ENCODE measurements around the gene STXBP1.
A peak's percentile ranks its signal among the peaks of the same experiment; 100 is the strongest.
"Not testable (repeated sequence)": the region's sequence is repeated elsewhere in the genome, so short reads cannot be mapped to it uniquely, and the experiment has no call there.

STXBP1 gene

DNA sequence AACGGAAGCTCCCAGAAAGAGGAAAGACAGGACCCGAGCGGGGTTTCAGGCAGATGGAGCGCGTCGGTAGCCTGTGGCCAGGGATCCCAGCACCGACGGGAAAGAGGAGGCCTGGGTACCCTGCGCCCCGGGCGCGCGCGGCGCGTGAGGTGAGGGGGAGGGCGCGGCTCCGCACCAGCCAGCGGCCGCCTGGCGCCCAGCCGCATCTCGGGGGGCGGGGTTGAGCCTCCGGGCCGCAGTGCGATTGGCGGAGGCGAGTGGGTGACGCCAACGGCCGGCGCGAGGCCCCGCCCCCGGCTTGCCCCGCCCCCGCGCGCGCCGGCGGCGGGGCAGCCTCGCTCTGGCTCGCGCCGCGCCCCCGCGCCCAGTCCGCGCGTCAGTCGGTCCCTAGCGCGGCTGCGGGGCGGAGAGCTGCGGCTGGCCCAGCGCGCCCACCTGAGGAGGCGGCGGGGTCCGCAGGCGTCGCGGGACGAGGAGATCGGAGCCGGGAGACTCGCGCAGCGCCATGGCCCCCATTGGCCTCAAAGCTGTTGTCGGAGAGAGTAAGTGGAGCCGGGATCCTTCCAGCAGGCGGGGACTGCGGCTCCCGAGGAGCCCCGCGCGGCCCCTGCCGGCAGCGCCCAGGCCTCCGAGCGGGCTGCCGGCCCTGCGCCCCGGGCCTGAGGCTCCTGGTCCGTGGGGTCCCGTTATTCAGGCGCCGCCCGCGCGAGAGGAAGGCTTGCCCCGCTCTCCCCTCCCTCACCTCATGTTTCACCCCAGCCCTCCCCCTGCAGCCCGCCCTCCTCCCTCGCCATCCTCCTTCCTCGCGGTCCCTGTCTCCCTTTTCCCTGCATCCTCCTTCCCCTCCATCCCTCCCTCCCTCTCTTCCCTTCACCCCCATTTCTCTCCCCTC lies at the start of gene STXBP1:
Gene STXBP1 (plus strand): TSS at position 379 of the 892 bp plus-strand sequence. CDS start 127 bp downstream, at position 506.
- peak; percentile 92 for DNase-seq (ENCODE audit: low spot score)

DNA sequence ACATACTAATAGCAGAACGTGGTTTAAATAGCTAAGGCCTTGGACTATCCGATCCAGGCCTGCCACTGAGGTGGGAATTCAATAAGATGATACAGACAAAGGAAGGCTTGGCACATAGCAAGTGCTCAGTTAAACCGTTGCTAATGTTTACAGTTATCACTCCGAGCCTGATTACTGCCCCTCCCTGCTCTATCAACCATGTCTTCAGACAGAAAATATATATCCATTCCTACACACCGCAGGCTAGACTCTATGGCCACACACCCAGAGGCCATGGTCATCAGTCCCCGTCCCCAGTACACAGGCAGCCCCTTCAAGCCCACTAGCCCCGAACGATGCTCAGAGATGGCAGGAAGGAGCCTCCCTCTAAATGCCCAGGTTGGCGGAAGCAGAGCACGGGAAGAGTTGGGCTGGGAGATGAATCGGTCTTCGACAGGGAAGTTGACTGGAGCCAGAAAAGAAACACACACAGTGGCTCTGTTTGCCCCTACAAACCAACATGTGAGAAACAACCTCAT lies 49.7 kb upstream of the STXBP1 start:
- DNase-seq (ENCODE audit: low spot score), result peak; percentile 52

DNA sequence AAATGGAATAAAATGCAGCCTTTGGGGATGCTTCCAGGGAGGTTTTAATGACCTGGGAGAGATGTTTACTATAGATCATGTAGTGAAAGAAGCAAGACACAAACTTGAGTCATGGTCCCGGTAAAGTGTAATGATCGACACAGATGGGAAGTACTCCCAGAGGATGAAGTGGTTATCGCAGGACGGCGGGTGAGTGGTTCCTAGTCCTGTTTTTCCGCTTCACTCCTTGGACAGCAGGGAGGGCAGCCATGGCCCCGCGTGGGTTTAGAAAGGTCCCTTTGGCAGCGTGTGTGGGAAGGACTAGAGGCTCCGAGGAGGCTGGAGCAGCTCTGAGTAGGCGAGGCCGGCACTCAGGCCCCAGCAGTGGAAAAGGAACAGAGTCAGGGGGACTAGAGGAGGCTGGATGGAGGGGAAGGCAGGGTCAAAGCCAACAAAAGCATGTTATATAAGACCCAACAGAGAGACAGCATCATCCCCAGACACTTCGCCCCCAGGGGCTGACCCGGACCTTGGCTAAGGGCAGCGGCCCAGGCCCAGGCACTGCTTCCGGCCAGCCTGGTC lies 49.2 kb upstream of the STXBP1 start:
- peak; percentile 63 for DNase-seq (ENCODE audit: low spot score)

DNA sequence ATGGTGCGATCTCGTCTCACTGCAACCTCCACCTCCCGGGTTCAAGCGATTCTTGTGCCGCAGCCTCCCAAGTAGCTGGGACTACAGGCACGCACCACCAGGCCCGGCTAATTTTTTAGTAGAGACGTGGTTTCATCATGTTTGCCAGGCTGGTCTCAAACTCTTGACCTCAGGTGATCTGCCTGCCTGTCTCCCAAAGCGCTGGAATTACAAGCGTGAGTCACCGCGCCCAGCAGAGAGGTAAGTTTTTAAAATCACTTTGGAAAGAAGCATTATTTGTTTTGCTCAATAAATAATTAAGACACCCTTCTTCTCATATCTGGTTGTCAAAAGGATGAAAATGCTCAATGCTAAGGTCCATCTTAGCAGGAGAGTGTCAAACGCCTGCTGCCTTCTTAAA lies 48.5 kb upstream of the STXBP1 start:
- no peak for DNase-seq (ENCODE audit: low spot score)

DNA sequence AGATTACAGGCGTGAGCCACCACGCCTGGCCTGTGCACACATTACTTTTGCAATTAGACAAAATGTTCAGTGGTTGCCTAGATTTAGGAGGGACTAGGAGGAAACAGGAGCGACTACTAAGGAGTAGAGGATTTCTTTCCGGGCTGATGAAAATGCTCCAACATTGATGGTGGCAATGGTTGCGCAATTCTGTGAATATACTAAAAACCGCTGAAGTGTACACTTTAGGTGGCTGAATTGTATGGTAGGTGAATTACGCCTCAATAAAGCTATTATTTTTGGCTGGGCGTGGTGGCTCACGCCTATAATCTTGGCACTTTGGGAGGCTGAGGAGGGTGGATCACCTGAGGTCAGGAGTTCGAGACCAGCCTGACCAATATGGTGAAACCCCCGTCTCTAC lies 46.8 kb upstream of the STXBP1 start:
- DNase-seq (ENCODE audit: low spot score), result no peak

DNA sequence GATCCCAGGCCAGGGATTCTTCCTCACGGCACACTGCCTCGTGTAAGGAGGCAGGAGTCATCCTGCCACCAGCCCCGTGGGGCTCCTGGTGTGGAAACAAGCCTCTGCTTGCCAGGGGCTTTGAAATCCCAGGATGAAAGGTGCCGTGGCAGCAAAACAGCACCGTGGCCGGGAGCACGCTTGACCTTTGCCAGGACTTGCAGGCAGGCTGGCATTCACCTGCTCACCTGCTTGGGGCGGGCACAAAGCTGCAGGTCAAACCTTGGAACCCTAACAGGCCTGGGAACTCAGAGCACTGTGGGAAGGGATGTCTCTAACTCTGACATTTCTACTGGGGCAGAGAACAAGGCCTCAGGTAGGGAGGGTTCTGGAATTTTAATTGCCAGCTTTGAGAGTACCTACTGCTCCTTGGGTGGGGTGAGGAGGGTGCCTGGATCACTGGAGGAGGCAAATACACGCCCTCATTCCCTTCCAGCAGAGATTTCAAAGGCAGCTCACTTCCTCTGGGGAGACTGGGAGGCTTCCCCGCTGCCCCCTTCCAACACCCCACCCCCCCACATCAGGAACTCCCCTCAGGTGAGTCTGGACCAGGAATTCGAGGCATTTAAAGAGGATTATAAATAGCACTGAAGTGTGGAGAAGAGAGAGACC lies 45.6 kb upstream of the STXBP1 start:
- DNase-seq (ENCODE audit: low spot score), result peak; percentile 62

DNA sequence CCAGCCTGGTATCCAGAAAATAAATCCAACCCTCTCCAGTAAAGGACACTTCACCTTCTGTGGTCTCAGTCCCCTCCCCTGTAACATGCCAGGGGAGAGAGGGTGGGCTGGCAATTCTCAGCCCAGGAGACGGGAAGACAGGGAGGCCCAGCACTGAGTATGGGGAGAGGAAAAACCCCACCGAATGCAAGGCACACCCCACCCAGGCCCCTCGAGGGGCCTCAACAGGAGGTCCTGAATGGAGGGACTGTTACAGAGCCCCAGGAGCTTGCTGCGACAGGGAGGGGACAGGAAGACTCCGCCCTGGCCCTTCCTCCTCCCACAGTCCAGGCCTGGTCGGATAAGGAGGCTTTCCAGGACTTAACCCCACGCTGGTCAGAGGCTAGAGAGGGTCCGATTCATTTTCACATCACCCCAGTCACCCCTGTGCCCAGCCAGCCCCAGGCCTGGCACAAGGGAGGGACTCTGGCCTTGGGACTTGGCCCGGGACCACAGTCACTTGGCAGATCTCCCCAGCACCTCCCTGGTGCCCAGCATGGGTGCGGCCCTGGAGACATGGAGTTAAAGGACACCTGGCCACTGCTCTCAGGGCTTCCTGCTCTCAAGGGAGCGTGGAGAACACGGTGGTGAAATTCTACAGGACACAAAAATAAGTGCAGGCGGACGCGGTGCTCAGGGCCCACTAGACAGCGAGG lies 44.9 kb upstream of the STXBP1 start:
- DNase-seq (ENCODE audit: low spot score), result peak; percentile 71

DNA sequence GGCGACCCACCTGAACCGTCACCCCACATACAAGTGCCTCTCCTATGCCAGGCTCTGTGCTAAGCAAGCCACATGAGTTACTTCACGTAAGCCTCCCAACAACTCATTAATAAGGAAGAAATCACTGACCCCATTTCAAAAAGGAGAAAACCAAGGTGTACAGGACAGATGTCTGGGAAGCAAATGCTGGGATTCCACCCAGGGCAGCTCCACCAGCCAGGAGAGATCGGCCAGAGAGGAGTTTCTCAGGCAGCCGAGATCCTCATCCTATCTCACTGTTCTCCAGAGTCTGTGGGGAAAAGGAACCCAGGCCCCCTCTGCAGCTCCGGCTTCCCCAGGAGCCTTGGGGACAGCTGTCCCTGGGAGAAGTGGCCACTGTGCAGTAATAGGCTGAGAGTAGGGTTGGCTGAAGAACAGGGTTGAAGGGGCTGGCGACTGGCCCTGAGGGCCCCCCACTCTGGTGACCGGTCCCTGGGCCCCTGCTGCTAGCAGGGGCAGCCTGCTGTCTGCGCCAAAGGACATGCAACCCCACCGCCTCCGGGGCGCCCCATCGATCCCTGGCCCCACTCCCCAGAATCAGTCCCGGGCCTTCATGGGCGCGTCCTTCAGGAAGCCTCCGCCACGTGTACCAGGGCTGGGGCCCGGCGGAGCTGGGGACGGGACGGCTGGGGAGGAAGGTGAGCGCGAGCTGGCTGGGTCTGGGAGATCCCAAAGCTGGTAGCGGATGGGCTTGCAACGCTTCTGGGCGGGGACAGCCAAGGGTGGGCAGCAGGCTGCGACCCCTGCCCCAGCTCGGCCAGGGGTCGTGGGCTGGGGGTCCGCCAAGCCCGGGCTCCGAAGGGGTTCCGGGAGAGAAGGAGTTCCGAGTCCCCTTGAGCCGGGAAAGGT lies 44.1 kb upstream of the STXBP1 start:
- DNase-seq (ENCODE audit: low spot score), result no peak

DNA sequence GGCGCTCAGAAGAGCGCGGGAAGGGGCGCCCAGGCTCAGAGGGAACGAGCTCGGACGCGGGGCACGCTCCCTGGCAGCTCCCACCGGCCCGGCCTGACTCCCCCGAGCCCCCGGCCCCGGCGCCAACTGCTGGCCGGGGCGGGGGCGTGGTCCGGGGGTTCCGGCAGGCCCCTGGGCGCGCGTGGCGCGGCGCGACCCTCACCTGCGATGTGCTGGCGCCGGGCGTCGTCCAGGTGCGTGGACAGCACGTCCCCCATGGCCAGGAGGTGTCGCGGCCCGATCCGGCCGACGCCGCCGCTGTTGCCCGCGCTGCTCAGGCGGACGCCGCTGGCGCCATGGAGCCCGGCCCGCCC lies 43.5 kb upstream of the STXBP1 start:
- no peak for DNase-seq (ENCODE audit: low spot score)

DNA sequence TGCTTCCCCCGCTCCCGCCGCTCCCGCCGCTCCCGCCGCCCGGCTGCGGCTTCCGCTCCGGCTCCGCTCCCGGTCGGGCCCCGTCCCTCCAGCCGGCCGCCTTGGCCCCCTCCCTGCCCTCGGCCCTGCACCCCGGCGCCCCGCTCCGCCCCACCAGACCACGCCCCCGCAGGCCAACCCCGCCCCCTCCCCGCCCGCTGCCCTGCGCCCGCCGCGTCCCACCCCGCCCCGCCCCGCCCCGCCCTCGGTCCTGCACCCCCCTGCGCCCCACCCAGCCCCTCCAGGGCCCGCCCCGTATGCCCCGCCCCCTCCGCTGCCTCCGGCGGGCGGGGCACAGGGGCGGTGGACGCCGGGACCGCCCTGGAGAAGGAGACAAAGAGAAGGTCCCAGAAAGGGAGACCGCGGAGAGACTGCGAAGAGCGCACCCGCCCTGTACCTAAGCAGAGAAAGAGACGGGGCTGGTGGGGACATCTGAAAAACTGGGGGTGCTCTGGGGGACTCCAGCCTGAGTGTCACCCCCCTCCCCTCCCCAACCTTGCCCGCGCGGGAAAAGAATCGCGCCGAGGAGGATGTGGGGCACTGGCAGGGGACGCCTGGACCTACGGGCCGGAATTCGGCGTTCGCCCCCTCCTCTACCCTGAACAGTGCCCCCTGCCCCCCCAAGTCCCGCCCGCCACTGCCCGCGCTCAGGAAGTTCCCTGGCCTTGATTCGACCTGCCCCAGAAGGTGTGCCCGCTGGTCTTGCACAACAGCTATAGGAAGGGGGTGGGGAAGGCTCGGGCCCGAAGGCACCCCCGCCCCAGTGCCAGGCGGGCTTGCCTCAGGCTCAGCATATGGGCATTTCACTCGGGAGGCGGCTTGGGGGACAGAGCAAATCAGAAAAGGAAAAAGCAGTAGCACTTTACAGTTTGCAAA lies 42.8 kb upstream of the STXBP1 start:
- DNase-seq (ENCODE audit: low spot score), result peak; percentile 95

DNA sequence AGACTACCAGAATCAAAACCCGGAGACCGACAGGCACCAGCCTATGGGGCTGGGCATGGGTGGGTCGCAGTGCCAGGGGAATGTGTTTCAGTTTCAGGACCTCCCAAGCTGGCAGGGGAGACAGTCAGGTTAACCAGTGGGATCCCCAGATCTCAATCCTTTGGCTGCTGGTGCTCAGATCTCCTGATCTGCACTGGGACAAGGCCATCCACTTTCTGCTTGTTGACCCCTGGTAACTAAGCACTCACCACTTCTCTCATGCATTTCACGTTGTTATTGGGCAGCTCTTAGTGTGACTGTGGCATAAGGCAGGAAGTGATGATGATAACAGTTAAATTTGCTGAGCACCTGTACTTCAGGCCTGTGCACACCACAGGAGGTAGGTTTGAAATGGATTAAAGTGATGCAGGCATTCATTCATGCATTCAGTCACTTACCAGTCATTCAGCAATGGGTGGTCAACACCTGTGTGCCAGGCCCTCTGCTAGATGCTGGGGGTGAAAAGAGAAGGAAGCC lies 42.1 kb upstream of the STXBP1 start:
- no peak for DNase-seq (ENCODE audit: low spot score)

DNA sequence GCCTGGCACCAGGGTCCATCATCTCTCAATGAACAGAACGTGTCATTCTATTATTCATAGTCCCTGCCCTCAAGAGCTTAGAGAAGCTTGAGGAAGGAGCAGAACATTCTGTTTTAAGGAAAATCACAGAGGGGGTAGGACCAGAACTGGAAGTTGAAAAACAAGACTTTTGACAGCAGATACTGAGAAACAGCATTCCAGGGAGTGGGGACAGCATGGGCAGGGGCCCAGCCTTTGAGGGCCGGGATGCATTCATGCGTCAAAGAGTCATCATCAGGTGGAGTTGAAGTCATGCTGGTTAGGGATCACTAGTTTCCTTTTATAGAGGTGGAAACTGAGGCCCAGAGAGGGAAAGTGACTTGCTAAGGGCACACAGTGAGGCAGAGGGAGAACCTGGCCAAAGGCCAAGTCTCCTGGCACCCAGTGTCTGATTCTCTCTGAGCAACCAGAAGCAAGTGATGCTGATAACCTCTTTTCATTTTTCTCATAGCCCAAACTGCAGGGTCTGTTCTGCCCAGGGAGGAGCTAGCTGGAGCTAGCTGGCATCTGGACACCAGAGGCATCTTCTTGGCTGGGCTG lies 41.5 kb upstream of the STXBP1 start:
- no peak for DNase-seq (ENCODE audit: low spot score)

DNA sequence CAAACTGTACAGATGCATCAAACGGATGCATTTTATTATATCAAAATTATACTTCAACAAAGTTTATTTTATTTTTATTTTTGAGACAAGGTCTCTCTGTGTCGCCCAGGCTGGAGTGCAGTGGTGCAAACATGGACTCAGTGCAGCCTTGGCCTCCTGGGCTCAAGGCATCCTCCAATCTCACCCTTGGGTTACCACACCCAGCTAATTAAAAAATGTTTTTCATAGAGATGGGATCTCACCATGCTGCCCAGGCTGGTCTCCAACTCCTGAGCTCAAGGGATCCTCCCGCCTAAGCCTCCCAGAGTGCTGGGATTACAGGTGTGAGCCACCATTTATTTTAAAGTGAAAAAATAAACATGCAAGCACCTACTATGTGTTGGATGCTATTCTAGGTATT lies 40.1 kb upstream of the STXBP1 start:
- no peak for DNase-seq (ENCODE audit: low spot score)

DNA sequence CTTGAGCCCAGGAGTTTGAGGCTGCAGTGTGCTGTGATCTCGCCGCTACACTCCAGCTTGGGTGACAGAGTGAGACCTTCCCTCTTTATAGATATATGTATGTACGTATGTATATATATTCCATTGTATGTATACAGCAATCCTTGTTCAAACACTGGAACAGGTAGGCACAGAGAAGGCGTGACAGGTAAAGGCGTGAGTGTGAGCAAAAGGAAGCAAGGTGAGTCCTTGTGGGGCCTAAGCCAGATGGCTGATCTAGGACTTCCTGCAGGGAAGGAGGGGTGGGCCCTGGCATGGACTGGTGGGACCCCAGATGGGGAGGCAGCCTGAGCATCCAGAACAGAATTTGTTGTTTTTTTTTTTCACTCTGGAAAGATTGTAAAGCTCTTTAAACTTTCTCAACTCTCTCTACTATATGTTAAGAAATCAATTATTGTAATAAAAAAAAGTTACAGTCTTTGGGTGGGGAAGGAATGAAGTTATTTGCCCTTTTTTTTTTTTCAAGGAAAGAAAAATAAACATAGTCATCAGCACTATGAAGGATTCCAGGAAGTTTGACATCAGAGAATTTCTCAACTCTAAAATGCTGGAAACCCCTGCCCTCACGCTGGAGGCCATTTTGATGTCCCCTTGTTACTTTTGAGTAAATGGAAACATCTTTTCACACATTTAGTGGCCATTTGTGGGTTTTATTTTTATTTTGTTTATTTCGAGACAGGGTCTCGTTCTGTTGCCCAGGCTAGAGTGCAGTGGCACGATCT lies 38.9 kb upstream of the STXBP1 start:
- DNase-seq (ENCODE audit: low spot score), result no peak

DNA sequence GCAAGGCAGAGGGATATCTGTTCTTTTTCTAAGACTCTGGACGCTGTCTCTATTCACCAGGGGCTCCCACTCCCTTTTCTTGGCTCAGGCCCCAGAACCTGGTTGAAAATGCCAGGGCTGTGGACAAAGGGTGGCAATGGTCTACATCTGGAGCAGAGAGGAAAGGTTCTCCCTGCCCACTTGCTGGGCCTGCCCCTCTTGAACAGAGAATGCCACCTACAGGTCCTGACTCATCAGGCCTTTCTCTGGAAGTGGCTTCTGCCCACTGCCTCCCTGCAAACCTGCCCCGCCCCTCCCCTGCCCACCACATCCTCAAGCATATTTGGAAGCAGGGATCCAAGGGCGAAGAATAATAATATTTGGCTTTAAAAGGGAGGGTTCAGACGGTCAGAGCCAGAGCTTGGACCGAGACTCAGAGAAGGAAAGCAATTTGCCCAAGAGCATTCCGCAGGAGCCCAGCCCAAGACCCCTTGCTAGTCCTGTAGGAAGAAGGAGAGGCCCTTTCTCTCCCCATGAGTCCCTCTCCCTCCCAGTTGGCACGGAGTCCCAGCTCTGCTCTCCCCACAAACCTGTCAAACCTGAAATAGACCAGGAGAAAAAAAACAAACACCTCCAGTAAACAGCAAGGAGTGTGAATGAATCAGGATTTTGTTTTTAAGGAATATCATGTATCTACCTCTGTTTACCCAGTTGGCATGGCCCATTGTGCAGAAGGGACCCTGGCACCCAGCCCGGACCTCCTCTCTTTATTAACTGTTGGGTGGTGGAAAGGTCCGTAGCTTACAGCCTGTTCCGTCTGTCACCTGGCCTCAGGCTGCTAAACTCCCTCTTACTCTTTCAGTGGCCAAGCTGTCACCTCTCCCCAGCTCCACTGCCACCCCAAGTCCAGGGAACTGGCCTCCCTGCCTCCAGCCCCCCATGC lies 37.7 kb upstream of the STXBP1 start:
- no peak for DNase-seq (ENCODE audit: low spot score)

DNA sequence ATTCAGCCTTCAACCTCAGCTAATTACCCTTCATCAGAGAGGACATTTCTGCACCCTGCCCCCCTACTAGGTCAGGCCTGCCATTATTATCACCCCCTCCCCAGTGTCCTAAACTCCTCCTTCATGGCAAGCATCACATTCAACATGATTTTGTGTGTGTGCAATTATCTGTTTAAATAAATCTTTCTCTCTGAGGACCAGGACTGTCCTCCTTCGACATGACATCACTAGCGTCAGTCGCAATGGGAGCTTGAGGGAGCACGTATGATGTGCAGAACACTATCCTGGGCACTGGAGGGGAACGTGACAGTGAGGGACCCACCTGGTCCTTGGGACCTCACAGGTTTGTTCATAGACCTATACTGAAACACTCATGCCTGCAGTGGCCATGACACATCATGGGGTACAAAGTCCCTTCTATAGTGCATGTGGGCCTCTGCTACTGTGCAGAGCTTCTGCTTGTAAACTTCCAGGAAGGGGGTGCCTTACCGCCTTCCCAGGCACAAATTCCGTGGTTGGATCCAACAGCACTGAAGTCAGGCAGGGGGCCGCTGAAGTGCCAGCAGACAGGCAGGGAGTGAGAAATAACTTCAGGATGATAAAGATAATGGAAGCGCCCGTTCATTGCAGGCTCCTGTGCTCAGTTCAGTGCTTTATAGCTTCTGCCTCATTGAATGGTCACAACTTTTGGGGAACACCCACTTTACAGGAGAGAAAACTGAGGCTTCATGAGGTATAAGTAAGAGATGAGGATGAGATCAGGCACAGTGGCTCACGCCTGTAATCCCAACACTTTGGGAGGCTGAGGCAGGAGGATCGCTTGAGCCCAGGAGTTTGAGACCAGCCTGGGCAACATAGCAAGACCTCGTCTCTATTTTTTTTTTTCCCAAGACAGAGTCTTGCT lies 36.0 kb upstream of the STXBP1 start:
- no peak for DNase-seq (ENCODE audit: low spot score)

DNA sequence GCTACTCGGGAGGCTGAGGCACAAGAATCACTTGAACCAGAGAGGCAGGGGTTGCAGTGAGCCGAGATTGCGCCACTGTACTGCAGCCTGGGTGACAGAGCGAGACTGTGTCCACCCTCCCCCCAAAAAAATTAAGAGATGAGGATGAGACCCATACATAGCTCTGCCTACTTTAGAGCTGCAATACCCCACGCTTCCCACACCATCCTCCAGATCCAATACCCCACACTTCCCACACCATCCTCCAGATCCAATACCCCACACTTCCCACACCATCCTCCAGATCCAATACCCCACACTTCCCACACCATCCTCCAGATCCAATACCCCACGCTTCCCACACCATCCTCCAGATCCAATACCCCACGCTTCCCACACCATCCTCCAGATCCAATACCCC lies 34.9 kb upstream of the STXBP1 start:
- not testable (repeated sequence) for DNase-seq (ENCODE audit: low spot score)
